HG02678 (cell line): Measurements from ENCODE around the gene ADH7.
"Not testable (repeated sequence)": the region's sequence is repeated elsewhere in the genome, so short reads cannot be mapped to it uniquely, and the experiment has no call there.

Experiments
- ATAC-seq: cut with Tn5 transposase; IDR thresholded peaks from one replicate; pipeline ENCODE4 v1.9.1; 2021; ENCODE audit warnings: mild to moderate bottlenecking, moderate library complexity; ENCODE audit not compliant: unreplicated experiment

ADH7 gene

GRCh38 chr4:99417125-99417524, 18.0 kb downstream of the ADH7 start:
- no peak for ATAC-seq

DNA sequence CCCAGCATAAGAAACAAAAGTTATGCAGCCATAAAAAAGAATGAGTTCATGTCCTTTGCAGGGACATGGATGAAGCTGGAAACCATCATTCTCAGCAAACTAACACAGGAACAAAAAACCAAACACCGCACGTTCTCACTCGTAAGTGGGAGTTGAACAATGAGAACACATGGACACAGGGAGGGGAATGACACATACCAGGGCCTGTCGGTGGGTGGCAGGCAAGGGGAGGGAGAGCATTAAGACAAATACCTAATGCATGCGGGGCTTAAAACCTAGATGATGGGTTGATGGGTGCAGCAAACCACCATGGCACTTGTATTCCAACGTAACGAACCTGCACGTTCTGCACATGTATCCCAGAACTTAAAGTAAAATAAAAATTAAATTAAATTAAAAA, 19.4 kb downstream of the ADH7 start:
- ATAC-seq, result not testable (repeated sequence)

GRCh38 chr4:99414902-99415301, 20.2 kb downstream of the ADH7 start:
- ATAC-seq, result not testable (repeated sequence)

DNA sequence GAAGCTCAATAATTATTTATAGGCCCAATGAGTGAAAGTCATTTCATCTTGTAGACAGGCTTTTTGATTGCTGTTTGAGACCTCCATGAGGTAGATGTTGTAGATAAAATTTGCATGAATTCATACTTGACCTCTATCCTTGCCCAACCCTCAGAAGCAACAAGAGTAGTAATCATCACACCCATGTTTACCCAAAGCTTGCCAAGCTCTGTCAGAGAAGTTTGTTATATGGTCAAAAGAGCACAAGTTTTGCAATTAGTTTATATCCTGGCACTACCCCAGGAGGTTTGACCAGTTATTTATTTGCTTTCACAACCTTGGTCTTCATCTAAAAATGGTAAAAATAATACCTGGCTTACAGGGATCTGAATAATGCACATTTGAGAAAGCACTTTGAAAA, 20.7 kb downstream of the ADH7 start:
- no peak for ATAC-seq

- no peak for ATAC-seq
Measured at GRCh38 chr4:99413140-99413539, 22.0 kb downstream of the ADH7 start.

DNA sequence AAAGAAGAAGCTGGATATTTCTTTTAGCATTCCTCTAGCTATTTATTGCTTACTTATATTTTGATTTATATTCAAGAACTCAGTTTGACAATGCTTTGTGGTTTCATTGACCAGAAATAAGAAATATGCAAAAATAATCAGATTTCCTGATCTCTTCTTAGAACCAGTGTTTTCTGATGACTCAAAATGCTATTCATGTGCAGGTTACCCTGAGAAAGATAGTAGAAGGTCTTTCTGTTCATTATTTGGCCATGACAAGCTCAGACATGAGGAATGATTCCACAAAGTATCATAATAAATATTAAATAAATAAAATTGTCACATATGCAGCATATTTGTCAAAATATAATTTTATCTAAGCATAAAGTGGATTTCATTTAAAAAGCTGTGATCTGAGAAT, 24.1 kb downstream of the ADH7 start:
- ATAC-seq, result no peak

GRCh38 chr4:99410075-99410474, 25.1 kb downstream of the ADH7 start:
- ATAC-seq, result no peak

DNA sequence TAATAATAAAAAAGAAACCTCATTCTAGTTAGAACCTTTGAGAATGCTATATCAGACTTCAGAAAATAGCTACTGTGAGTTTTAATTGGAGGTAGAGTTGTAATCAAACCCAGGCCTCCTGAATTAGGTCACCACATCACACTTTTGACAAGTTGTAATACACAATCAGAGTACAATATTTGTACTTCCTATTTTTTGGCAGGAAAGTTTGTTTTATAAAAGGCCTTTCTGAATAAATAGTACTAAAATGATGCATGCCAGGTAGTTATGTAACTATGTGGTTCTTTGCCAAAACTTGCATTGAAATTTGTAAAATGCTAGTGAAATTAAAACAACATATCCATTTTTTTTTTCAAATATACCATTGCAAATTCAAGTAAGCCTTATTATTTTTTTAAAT, 26.8 kb downstream of the ADH7 start:
- no peak for ATAC-seq

DNA sequence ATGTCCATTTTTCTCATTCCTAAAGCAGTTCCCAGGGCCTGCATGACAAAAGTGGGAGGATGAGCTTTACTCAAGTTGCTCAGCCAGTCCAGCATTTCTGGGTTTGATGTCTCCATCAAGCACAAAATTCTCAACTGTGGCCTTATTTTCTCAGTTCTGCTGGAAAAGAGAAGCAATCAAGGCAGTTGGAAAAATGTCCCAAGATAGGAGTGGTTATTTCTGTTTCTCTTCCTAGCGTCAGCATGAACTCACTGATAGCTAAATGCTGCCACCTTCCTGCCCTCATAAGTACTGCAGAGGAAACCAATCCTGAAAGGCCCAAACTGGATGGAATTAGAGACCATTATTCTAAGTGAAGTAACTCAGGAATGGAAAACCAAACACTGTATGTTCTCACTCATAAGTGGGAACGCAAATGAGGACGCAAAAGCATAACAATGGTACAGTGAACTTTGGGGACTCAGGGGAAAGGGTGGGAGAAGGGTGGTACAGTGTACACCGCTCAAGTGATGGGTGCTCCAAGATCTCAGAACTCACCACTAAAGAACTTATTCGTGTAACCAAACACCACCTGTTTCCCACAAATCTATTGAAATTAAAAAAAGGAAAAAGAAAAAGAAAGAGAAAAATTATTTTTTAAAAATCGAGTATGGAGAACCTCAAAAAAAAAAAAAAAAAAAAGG, 29.6 kb downstream of the ADH7 start:
- ATAC-seq, result no peak

GRCh38 chr4:99404595-99405287, 30.4 kb downstream of the ADH7 start:
- peak; percentile 79 for ATAC-seq

DNA sequence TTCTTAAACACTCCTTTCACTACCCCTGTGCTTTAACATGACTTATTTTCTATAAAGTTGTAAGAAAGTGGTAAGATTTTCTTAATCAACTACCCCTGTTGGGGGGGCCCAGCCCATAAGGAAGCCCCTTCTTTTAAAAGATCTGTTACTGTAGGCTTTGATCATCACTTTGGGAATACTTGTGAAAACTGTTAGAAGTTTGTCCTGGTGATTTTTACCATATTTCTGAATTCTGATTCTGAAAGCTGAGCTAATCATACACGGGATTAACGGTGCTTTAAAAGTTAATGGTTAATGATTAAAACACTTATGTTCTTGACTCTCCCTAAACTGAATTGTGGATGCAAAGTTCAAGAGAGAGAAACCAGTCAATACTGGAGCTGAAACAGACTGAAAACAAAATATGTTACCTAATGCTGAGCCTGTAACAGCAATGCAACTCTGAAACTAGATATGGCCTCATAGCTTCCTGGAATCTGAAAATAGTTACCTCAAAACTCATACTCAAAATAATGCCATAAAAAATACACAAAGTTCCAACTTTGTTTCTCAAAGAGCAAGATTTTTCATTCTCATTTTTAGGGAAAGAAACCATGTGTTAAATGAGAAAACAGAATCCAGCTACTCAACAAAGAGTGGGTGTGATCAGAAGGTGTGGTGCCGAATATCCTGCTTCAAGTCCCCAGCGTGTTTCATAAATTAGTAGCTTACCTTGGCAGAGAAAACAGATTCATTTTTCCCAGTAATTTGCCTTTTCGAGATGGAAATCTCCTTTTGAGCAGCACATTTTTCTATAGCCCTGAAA, 31.6 kb downstream of the ADH7 start:
- peak; percentile 71 for ATAC-seq

DNA sequence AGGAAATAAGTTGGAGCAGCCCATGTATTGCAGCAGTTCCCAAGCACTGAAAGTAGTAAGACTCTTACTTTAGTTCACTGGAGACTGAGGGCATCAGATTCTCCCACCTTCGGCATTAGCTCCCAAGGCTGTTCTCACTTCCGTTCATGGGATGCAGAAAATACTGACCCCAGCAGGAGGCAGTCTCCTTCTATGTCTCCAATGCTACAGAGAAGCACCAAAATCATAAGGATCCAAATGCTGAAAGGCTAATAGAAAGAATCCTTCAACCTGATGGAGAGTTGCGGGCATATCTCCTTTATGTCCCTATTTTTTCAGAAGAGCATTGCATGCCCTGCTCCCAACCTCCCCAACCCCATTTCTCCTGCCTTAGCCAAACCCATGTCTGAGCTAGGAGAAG, 32.4 kb downstream of the ADH7 start:
- ATAC-seq, result no peak

DNA sequence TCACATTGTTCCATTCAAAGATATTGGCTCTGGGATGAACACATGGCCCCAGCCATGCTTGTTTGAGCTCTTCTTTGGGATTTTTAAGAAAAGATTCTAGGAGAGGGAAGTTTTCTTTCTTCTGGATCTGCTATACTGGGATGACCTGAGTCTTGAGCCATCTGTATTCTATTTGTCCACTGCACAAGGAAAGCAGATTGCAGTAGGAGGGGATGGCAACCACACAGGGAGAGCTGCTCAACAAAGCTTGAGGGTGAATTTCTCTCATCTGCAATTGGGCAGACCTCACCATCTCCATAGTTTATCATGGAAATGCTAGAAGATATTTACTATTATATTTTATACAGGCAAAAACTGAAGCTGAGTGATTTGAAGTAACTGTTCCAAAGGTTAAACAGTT, 34.3 kb downstream of the ADH7 start:
- ATAC-seq, result no peak

DNA sequence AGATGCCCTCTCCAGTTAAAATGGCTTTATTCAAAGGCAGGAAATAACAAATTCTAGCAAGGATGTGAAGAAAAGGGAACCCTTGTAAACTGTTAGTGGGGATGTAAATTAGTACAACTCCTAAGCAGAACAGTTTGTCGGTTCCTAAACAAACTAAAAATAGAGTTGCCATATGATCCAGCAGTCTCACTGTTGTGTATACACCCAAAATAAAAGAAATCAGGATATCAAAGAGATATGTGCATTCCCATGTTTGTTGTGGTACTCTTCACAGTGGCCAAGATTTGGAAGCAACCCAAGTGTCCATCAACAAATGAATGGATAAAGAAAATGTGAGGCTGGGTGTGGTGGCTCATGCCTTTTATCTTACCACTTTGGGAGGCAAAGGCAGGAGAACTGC, 36.1 kb downstream of the ADH7 start:
- ATAC-seq, result no peak

GRCh38 chr4:99395595-99396364, 39.4 kb downstream of the ADH7 start:
- peak; percentile 49 for ATAC-seq

- no peak for ATAC-seq
Measured at GRCh38 chr4:99394896-99395295, 40.2 kb downstream of the ADH7 start.

DNA sequence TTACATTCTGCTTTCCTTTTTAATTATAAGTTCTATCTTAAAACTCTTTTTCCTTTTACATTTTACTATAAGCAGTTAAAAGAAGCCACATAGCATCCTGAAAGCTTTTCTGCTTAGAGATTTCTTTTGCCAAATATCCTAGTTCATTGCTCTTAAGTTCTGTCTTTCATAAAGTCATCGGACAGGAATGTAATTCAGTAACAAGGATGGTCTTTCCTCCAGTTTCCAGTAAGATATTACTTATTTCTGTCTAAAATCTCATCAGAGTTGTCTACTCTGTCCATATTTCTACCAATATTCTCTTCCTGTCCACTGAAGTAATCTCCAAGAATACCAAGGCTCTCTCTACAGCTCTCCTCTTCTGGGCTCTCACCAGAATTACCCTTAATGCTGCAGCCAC, 45.1 kb downstream of the ADH7 start:
- no peak for ATAC-seq

DNA sequence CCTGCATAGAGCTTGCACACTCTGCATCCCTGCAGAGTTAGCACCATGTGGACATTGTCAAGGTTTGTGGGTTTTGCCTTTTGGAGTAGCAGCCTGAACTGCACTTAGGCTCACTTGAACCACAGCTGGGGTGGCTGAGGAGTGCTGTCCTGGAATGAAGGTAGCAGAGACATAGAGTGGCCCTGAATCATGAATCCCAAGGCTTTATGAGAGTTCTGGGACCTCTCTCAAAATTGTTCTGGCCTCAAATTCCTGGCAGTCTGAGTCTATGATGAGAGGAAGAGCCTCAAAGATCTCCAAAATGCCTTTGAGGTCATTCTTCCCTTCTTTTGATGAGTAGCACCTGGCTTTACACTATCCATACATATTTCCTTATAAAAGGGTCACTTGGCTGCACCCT, 45.5 kb downstream of the ADH7 start:
- ATAC-seq, result no peak

- no peak for ATAC-seq
Measured at GRCh38 chr4:99383833-99384392, 51.2 kb downstream of the ADH7 start.

- ATAC-seq, result no peak
Measured at GRCh38 chr4:99383399-99383798, 51.7 kb downstream of the ADH7 start.
